ENCODE data around the gene STING1. TPM values are rescaled to one million over a fixed set of nuclear protein-coding genes. Genes with fewer than 3 reads are reported as not detected.

The STING1 gene
- total RNA-seq: 16.9 and 27.8 TPM in 2 replicates

DNA sequence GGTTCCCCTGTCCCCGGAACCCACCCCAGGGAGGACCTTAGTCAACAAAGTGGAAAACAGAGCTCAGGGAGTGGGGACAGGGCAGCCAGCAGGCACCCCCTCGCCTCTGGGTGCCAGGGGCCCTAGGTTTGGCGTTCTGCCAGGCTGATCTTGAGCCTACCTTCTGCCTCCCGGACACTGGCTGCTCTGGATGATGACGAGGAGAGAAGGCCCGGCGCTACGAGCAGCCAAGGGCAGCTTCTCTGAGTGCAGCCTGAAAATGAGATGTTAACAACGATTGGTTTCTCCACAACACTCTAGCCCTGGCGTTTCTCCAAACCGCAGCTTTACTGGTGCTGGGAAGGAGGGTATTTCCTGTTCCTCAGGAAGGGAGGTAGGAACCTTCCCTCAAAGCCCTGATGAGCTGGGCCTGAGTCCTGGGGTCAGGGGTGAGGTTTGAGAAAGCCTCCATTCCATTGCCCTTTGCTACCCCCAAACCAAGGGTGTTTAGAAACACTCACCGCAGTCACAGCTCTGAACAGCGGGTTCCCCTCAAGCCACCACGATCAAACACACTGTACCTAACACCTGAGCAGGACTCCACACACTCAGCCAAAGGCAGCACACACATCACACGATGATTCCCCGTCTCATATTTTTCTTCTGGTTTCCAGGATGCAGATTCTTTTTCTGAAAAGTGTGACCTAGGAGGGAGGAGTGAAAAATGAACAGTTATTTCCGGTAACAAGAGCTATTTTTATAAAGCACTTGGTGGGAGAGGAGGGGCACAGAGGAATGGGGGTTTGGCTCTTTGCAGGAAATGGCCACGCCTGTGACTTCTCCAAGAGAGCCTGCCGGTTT is at the start of gene STING1:
Gene STING1, minus strand, starts transcription at position 709 of the 840 bp plus-strand sequence. CDS start 1,054 bp downstream, outside the sequence.

GRCh38 chr5:139470821-139471300 is 11.7 kb downstream of the STING1 start, which contains the start of gene SMIM33:
SMIM33 (plus strand) TSS chr5:139471004; CDS start chr5:139471122, 118 bp downstream.

GRCh38 chr5:139462586-139463276 is 19.8 kb downstream of the STING1 start, which contains the start of gene ECSCR:
ECSCR (minus strand) TSS chr5:139462743; CDS start chr5:139462670, 73 bp downstream.

DNA sequence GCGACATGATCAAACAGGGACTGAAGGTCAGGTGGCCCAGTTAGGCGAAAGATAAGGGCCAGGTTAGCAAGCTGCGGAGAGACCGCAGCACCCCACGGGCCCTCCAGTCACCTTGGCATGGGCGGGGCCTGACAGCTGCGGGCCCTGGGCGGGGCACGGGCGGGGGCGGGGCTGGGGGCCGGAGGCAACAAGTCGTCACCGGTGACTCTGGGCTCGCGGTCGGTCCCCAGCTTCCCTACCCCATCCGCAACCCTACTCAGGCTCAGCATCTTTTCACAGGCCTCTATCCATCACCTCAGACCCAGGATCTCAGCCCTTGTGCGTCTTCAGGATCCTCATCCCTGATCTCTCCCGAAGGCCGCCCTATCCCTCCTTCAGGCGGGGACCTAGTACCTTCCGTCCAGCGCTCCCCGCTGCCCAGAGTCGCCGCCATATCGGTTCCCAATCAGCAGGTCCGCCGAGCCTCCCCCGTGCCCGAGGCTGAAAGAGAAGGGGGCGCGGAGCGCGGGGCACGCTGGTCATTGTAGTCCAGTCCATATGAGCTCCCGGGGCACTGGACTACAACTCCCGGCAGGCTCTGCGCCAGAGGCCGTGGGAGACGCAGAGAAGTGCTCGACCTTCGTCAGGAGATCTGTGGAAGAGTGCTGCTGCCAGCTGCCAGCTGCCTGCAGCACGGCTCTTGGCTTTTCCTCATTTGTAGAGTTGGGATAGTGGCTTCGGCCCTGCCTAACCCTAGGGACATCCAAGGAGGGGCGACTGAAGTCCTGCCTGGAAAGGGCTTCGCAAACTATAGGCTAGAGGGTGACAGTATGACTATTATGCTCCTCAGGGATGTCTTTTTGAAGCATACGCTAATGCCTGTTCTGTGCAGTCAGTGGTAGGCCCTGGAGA is 43.3 kb downstream of the STING1 start, which contains the start of gene DNAJC18:
Gene DNAJC18, minus strand, starts transcription at position 513 of the 891 bp plus-strand sequence. Its CDS starts 80 bp downstream, at position 433.

Other genes starting within 250 kb of the STING1 start
- gene MATR3, start 189.0 kb downstream of the STING1 start, total RNA-seq: 226 and 241 TPM in 2 replicates
- gene PAIP2, start 140.9 kb downstream of the STING1 start, total RNA-seq: 81.5 and 118 TPM in 2 replicates
- not detected in 2 replicates for gene SLC23A1, start 99.5 kb downstream of the STING1 start, total RNA-seq
- gene MZB1, start 92.8 kb downstream of the STING1 start, total RNA-seq: not detected in 2 replicates
- 1.1 and 1.2 TPM in 2 replicates for gene PROB1, start 87.7 kb downstream of the STING1 start, total RNA-seq
- gene SPATA24, start 78.7 kb downstream of the STING1 start, total RNA-seq: 4.5 and 5.2 TPM in 2 replicates
- 5.4 and 7.3 TPM in 2 replicates for gene DNAJC18, start 43.2 kb downstream of the STING1 start, total RNA-seq
- 3.4 and 9.2 TPM in 2 replicates for gene ECSCR, start 20.0 kb downstream of the STING1 start, total RNA-seq
- gene SMIM33, start 11.8 kb downstream of the STING1 start, total RNA-seq: under 0.01 TPM in 1 of 2 replicates, not detected in the other
- 53.9 and 54.7 TPM in 2 replicates for gene UBE2D2, start 78.6 kb upstream of the STING1 start, total RNA-seq
- gene CXXC5, start 165.6 kb upstream of the STING1 start, total RNA-seq: 50.7 and 53.7 TPM in 2 replicates